ENCODE results near the gene TIMM44.

The TIMM44 gene

DNA sequence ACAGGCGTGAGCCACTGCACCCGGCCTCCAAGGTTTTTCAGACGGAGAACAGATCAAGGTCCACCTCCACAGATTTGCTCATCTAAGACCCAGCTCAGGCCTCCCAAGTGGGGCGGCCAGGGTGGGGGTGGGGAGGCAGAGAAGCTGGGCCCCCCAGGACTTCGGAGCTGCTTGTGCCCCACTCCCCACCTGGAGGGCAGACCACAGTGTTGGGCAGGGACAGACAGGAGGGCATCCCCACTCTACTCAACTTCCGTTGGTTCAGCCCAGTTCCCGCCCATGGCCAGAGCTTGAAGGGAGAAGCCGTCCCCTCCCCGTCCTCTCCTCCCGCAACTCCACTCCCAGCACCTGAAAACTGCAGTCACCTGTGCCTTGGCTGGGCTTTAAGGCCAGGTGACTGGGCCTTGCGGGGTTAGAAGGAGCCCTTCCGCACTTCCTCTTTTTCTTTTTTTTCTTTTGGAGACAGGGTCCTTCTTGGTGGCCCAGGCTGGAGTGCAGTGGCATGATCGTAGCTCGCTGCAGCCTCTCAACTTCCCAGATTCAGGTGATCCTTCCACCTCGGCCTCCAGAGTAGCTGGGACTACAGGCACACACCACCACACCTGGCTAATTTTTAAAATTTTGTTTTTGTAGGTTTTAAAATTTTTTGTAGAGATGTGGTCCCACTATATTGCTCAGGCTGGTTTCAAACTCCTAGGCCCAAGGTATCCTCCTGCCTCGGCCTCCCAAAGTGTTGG lies 55.9 kb downstream of the TIMM44 start:
- TF ChIP-seq, protein P1, sequence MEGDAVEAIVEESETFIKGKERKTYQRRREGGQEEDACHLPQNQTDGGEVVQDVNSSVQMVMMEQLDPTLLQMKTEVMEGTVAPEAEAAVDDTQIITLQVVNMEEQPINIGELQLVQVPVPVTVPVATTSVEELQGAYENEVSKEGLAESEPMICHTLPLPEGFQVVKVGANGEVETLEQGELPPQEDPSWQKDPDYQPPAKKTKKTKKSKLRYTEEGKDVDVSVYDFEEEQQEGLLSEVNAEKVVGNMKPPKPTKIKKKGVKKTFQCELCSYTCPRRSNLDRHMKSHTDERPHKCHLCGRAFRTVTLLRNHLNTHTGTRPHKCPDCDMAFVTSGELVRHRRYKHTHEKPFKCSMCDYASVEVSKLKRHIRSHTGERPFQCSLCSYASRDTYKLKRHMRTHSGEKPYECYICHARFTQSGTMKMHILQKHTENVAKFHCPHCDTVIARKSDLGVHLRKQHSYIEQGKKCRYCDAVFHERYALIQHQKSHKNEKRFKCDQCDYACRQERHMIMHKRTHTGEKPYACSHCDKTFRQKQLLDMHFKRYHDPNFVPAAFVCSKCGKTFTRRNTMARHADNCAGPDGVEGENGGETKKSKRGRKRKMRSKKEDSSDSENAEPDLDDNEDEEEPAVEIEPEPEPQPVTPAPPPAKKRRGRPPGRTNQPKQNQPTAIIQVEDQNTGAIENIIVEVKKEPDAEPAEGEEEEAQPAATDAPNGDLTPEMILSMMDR (conservative IDR thresholded peaks at IDR 0.05; ENCODE audit: low read depth, low read length): no peak
- no peak for DNase-seq (ENCODE audit: low read depth)
- H3K4me3 ChIP-seq (ENCODE audit: low read depth, low read length): no peak overlapping the region

DNA sequence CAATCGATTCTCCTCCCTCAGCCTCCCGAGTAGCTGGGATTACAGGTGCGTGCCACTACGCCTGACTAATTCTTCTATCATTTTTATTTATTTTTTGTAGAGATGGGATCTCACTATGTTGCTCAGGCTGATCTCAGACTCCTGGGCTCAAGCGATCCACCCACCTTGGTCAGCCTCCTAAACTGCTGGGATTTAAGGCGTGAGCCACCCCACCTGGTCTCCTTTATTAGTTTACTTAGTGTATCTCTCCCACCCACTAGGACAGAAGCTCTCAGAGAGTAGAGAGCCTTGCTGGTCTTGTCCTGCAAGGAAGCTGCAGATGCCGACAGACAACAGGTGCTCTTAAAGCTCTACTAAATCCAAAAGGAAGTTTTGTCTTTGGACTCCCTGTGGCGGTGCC lies 57.6 kb downstream of the TIMM44 start:
- H3K4me3 ChIP-seq (ENCODE audit: low read depth, low read length): no peak overlapping the region
- no peak for DNase-seq (ENCODE audit: low read depth)
- TF ChIP-seq, protein P1 (conservative IDR thresholded peaks at IDR 0.05; ENCODE audit: low read depth, low read length): no peak

DNA sequence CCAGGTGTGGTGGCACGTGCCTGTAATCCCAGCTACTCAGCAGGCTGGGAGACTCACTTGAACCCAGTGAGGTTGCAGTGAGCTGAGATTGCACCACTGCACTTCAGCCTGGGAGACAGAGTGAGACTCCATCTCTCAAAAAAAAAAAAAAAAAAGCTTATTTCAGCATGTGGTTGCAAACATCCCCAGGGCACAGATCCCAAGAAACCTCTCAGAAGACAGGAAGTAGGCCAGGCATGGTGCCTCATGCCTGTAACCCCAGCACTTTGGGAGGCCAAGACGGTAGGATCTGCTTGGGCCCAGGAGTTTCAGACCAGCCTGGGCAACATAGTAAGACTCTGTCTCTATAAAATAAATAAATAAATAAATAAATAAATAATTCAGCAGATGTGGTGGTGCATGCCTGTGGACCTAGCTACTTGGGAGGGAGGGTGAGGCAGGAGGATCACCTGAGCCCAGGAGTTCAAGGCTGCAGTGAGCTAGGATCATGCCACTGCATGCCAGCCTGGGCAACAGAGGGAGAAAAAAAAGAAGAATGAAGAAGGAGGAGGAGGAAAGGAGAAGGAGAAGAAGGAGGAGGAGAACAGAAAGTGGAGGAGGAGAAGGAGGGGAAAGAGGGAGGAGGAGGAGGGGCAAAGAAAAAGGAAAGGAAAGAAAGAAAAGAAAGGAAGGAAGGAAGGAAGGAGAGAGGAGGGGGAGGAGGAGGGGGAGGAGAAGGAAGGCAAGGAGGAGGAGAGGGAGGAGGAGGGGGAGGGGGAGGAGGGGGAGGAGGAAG lies 59.5 kb downstream of the TIMM44 start:
- peak; percentile 34 for DNase-seq (ENCODE audit: low read depth)
- TF ChIP-seq, protein P1 (conservative IDR thresholded peaks at IDR 0.05; ENCODE audit: low read depth, low read length): no peak
- H3K4me3 ChIP-seq (ENCODE audit: low read depth, low read length): no peak overlapping the region

DNA sequence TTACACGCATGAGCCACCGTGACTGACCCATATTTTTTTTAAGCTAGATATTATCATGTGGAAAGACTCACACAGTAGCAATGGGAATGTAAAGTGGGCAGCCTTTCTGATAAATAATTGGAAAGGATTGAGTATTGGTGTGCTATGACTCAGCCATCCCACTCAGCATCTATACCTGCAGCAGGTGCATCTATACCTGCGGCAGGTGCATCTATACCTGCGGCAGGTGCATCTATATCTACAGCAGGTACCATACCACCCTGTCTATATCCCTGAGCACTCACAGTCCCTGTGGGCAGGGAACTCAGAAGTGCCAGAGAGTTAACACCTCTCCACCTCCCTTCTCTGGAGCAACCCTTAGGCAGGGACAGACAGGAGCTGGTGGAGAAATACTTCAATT lies 60.4 kb downstream of the TIMM44 start:
- DNase-seq (ENCODE audit: low read depth): no peak
- no peak overlapping the region for H3K4me3 ChIP-seq (ENCODE audit: low read depth, low read length)
- TF ChIP-seq, protein P1 (conservative IDR thresholded peaks at IDR 0.05; ENCODE audit: low read depth, low read length): no peak

DNA sequence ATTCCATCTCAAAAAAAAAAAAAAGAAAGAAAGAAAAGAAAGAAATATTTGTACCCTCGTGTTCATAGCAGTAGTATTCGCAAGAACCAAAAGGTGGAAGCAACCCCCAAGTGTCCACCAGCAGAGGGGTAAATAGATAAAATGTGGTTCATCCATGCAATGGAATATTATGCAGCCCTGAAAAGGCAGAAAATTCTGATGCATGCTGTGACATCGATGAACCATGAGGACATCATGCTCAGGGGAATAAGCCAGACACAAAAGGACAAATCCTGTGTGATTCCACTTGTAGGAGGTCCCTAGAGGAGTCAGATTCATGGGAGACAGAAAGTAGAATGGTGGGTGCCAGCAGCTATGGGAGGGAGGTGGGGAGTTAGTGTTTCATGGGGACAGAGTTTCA lies 61.6 kb downstream of the TIMM44 start:
- DNase-seq (ENCODE audit: low read depth): no peak
- H3K4me3 ChIP-seq (ENCODE audit: low read depth, low read length): no peak overlapping the region
- TF ChIP-seq, protein P1 (conservative IDR thresholded peaks at IDR 0.05; ENCODE audit: low read depth, low read length): no peak

DNA sequence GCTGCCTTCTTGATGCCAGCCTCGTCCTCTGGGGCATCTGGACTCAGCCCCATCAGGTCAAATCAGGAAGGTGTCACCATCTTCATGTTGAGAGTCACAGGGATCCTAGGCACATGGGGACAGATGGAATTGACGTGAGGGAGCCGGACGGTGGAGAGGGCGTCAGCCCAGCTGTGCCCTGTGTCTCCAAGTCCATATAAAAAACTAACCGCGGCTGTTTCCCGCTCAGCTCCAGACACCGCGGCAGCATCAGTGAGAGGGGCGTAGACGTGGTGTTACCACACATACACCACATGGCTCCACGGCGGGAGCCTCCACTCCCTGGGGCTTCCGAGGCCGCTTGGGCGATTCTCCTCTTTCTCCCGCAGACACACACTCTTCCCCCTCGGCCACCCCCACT lies 63.6 kb downstream of the TIMM44 start:
- TF ChIP-seq, protein P1 (conservative IDR thresholded peaks at IDR 0.05; ENCODE audit: low read depth, low read length): no peak
- H3K4me3 ChIP-seq (ENCODE audit: low read depth, low read length): no peak overlapping the region
- no peak for DNase-seq (ENCODE audit: low read depth)
